GM10847 (cell line): ENCODE data around the gene DLGAP3.

Experiments used
- POLR2A ChIP-seq: IDR thresholded peaks from 2 replicates; pipeline ENCODE4 v1.6.1; 2011; ENCODE audit not compliant: insufficient read length; ENCODE audit errors: extremely low read depth

DLGAP3 gene

DNA sequence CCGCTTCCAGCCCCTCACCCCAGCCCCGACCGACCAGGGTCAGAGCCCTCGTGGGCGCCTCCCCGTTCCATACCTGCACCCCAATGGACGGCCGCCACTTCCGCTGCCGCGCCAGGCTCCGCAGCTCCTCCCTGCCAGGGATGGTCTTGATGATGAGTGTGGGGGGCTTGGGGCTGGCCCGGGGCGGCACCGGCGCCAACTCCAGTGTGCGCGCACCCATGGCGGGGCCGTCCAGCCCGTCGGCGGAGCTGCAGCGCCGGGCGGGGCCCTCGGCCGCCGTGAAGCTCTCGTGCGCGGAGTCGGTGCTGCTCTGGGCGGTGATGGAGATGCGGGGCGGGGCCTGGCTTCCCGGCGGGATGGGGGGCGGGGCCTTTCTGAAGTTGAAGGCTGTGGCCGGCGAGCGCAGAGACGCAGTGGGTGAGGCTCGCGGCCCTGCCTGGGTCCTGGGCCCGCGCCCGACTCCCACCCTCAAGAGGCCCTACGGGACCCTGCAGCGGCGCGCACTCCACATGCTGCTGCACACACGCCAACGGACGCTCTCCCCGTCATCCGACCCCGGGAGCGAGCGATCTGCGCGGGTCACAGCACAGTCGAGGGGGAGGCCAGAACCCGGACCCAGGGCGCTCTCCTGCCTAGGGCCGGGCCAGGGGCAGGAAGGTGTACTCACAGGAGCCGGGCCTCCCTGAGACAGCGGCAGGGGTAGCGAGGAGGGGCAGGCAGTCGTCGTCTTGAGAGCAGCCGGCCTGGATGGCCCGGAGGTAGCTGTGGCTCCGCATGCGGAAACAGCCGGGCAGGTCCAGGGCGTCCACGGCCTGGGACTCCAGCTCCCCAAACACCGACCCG lies 43.8 kb downstream of the DLGAP3 start:
- no peak for TF ChIP-seq POLR2A

DNA sequence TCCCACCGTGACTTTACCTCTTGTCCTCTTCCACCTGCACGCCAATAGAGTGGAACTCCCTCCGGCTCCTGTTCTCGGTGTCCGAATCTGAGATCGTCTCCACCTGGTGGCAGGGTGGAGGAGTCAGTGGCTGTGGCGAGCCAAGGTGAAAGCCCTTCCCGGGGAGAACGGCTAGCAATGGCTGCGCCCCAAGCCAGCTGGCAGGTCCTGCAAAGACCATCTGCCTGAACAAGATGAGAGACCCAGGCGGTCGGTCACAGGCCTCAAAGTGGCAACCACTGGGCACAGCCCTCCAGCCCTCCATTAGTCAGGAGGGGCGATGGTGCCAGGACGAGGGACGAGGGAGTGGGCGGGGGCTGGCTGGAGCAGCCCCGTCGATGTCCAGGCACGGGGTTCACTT lies 44.5 kb downstream of the DLGAP3 start:
- no peak for TF ChIP-seq POLR2A

DNA sequence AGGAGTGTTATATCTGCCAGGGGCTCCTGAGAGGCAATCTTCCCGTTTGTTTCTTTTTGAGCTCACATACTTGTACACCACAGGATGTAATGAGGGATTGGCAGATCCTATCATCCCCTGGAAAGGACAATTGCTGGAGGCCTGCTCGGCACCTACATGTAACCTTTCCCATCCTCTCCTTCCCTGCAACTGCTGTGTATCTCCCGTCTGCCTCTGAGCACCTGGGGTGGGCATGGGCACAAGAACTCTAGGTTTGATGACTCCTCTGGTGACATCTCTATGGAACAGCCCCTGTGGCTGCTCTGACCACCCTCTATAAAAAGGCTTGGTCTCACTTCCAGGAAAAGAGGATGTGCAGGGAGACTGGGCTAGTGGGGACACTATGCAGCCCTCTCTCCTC lies 44.9 kb downstream of the DLGAP3 start:
- TF ChIP-seq POLR2A = no peak

DNA sequence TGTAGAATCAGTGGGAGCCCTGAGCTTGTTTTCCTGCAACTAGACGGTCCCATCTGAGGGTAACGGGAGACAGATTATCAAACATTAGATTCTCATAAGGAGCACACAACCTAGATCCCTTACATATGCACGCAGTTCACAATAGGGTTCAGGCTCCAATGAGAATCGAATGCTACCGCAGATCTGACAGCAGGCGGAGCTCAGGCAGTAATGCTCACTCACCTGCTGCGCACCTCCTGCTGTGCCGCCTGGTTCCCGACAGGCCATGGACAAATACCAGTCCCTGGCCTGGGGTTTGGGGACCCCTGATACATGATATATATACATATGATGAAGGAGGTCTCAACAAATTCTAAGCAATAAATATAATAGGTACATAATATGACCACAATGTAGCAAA lies 50.2 kb downstream of the DLGAP3 start:
- TF ChIP-seq POLR2A = no peak

DNA sequence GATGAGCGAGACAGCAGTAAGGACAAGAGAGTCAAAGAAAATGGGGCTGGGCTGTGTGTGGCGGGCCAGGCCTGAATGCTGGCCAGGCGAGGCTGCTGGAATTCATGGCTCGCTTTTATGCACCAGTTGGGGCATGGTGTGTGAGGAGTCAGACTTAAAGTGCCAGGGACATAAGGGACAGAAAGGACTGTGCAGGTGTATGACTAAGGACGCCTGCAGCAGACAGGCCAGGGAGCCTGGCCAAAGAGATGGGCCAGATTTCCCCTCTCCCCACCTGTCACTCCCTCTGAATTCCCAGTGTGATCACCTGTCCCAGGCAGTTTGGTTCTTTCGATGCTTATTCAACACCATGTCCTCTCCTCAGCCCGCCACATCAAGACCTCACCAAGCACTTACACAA lies 53.0 kb downstream of the DLGAP3 start:
- TF ChIP-seq POLR2A = no peak

DNA sequence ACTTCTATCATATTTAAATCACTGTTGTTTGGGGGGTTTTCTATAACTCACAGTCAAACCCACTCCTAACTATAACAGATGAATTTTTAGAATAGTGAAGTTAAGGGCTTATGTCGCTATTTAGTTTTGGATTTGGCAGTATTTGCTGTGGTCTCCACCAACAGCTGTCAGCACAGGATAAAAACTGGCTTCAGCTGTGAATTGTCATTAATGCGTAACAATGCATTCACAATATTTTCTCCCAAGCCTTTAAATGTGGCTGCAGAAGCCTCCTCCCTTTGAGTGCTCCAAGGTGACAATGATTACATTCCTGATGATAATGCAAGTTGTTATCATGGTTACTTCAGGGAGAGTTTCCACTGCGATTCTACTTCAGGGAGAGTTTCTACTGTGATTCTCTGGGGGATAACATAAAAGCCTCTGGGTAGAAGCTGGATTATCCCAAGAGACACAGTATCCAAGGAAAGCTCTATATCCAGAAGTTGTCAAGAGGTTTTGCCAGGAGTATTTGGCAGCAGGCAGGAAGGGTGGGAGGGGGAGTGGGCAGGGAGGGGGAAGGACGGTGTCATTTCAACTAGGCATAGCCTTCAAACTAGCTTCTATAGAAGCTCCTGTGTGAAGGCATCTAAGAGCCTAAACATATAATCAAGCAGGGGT lies 55.0 kb downstream of the DLGAP3 start:
- no peak for TF ChIP-seq POLR2A

DNA sequence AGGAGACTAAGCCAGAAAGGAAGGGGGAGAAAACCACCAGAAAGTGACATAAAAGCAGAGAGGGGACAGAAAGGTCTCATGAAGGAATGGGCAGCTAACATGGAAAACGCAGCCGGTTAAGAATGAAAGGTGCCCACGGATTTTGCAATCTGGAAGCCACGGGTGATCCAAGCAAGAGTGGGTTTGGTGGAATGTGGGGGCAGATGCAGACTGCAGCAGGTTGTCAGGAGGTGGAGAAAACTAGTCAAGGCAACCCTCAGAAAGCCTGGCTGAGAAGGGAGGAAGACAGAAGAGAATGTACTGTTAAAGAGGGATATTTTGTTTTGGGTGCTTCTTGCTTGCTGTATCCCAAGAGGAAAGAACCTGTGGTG lies 57.3 kb downstream of the DLGAP3 start:
- TF ChIP-seq POLR2A = no peak

DNA sequence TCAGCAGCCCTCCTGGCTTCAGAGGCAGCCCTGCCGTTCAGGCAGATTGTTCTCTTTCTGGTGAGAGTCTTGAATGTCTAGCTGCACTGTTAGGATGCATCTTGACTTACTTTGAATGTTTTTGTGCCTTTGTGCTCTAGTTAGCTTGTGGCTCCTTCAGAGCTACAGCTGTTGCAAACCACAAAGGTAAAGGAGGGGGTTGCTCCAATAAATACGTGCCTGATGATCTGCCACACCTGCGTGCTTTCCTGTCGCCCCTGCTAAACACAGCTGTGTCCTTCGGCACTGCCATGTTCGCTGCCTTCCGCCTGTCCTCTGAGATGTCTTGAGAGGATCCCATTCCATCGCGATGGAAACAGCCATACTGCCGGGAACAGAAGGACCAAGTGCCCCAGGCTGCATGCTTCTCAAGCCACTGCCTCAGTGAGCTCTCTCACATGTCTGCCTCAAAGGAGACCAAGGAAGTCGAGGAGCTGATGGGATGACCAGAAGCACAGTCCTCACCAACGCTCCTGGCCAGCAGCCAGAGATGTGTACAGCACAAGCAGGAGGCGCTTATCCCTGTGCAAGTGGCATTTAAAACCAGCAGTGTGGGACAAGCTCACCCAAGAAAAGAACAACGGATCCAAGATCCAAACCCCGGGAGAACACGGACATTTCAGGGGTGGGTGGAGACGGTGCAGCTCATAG lies 57.9 kb downstream of the DLGAP3 start:
- TF ChIP-seq POLR2A = no peak

DNA sequence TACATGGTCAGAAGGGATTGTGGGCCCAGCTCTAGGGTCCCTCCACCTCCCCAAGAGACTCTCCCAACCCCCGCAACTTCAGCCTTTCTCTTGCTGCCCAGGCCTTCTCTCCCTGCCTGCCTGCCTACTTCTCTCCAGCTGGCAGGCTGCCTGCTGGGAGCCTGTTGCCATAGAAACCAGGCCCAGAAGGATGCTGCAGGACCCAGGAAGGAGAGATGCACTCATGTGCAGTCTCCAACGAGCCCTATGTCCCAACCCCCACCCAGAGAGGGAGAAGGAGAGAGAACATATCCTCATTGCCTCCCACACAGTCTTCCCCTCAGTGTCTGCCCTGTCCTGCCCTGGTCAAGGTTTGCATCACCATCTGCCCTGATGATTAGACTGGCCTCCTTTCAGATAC lies 59.1 kb downstream of the DLGAP3 start:
- no peak for TF ChIP-seq POLR2A

DNA sequence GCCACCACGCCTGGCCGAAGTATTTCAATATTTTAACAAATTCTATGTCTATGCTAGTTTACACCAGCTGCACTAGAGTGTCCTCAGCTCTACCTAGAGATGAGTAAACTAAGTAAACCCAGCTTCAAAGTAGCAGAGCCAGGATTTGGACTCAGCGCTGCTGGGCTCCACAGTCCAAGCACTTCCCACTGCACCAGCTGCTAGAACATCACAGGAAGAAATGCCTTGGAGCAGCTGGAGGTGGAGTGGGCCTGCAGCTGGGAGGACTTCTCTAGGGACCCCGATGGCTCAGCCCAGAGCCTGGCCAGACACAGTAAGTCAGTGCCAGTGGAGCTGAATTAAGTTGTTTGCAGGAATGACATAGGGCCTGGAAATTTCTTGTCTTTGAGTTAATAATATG lies 59.7 kb downstream of the DLGAP3 start:
- no peak for TF ChIP-seq POLR2A

DNA sequence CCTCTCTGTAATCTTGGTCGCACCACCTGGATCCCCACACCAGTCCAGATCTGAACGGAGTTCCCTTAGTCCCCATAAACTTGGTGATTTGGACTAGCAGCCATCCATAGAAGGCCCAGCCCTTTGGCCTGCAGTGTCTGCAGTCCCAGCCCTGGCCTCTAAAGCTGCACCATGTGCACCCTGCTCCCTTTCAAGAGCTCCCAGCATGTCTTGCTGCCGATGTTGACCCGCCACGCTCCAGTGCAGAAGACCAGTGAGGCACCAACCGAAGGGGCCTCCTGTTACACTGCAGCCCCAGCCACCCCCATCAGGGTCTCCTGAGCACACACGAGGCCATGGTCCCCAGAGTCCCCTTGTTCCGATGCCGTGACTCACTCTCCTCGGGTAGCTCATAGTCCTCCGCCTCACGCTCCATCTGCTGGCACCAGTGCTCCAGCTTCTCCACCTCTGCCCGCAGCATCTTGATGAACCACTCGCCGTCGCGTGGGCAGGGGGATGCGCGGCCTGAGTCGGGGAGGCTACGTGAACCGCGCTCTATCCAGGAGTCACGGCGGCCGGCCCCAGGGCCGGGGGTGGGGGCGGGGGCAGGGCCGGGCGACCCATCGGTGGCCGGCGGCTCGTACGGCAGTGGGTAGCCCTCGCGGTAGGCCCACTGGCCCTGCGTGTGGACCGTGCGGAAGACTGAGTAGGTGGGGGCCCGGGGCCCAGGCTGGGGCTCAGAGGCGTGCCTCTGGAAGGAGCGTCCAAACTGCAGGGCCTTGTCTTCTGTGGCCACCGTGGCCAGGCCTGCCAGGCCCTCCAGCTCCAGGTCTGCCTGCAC lies 61.0 kb downstream of the DLGAP3 start:
- TF ChIP-seq POLR2A = no peak

DNA sequence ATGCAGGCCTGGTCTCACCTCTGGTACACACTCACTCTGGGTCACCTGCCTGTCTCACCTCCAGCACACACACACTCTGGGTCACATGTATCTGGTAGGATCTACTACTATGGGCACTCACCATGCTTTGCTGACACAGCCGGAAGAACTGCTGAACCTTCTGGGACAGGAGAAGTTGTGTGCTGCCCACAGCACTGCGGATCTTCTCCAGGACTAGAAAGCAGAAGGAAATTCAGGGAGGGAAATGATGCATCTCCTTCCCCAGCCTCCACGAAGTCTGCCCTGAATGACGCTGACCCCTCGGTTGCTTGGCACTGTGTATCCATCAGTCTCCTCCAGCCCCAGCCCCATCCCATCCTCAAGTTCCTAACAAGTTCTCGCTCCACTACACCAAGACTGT lies 62.0 kb downstream of the DLGAP3 start:
- TF ChIP-seq POLR2A = no peak

DNA sequence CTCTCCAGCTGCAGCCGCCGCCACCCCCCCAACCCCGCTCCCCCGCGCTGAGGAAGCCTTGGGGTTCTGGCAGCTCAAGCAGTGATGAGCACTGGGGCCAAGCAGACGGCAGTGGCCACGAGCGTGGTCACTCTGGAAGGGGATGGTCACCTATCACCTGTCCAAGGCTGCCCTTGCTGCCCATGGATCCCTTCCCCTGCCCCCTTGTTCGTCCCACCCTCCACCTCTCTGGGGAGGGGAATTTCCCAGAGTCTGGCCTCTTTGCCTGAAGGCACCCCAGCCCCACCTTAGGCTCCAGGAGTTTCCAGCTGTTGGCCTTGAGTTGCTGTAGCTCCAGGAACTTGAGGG lies 62.7 kb downstream of the DLGAP3 start:
- TF ChIP-seq POLR2A = no peak

DNA sequence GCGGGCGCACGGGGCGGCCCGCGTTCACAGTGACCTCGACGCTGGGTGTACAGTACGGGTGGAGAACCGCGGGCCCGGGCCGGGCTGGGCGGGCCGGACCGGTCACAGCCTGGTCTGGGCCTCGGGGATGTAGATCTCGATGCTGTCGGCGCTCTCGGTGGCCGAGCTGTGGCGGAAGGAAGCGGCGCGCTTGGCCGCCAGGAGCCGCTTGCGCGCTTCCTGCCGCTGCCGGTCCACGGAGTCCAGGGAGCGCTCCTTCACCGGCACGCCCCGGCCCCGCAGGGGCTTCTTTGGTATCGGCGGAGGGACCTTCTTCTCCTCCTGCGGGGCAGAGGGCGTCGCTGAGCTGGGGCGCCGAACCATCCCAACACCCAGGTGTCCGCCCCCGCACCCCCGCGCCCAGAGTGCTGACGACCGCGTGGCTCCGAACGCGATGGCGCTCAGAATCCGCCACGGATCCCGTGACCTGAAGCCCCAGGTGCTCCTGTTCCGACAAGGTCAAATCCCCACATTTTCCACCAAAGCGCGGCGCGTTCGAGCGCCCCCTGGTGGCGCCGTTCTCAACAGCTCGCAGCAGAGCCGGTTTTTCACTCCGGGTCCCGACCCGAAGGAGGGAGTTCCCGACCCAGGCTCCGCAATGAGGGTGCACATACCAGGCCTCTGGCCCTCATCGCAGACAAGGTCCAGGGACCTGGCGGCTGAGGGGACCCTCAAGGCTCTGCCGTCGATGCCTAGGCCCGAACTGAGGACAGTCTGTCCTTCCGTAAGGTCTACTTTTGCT lies 63.3 kb downstream of the DLGAP3 start:
- TF ChIP-seq POLR2A = peak; percentile 49

DNA sequence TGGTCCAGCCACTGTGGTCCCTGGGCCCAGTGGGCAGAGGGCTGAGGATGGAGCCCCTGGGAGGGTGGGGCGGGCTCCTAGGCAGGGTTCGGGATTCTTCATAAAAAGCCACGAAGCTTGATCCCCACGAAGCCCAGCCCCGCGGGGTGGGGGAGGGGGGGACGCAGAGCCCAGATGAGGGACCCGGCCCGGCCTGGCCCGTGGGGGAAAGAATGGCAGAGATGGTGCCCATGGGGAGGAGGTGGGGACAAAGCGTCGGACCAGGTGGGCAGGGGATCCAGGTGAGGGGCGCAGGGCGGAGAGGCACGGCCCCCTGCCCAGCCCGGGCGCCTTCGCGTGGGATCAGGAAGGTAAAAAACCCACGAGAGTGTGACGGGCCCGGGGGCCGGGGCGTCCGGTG lies 63.9 kb downstream of the DLGAP3 start:
- TF ChIP-seq POLR2A = no peak

DNA sequence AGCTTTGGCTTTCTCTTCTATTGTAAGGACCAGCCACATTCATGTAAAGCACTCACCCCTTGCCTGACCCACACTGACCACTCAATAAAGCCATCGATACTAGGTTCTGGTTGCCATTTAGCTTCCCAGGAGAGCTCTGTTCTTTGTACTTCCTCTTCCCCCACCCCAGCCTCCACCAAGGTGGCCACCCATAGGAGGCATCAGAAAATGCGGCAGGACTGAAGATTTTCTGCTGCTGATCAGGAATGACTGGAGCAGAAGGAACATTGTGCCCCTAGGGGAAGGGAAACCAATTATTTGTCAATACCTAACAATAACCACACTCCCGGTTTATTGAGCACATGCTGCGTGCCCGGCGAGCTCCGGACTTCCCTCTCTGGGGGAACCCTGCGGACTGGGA lies 64.7 kb downstream of the DLGAP3 start:
- no peak for TF ChIP-seq POLR2A
